Thoracic aorta (tissue), 2 donors: ENCODE results near the gene PWWP2B. TPM values are rescaled to one million over a fixed set of nuclear protein-coding genes. Genes with fewer than 3 reads are reported as not detected.

Source experiments
- ATAC-seq: fragments of 150-250 bp; one replicate; pipeline ENCODE4 v1.8.0; 2017; ENCODE audit warnings: low read depth; ENCODE audit not compliant: insufficient number of reproducible peaks, low FRiP score
- DNase-seq: peaks from one replicate; pipeline ENCODE4 v3.0.0-alpha.2; 2020; ENCODE audit warnings: low spot score
- H3K27ac ChIP-seq, 2 donors: fragments of 200-600 bp; sonication (generic); 1 replicate in 1 of 2; 2 replicates in 1 of 2; pipeline ENCODE4 v1.5.1; 2016; ENCODE audit warnings: mild to moderate bottlenecking in 2 of 2, moderate library complexity in 2 of 2
- H3K27me3 ChIP-seq: fragments of 200-600 bp; sonication (generic); replicated peaks from 2 replicates; pipeline ENCODE4 v1.6.0; 2016; ENCODE audit warnings: mild to moderate bottlenecking; ENCODE audit not compliant: insufficient read depth
- H3K36me3 ChIP-seq: fragments of 200-600 bp; sonication (generic); one replicate; pipeline ENCODE4 v1.5.1; 2016
- H3K4me1 ChIP-seq, 2 donors: fragments of 200-600 bp; sonication (generic); 1 replicate in 1 of 2; 2 replicates in 1 of 2; pipeline versions ENCODE4 v1.5.1 to v1.6.0; 2016; ENCODE audit warnings: low read depth in 2 of 2, mild to moderate bottlenecking in 1 of 2; ENCODE audit not compliant: control insufficient read depth in 1 of 2
- H3K4me3 ChIP-seq: fragments of 200-600 bp; sonication (generic); 2 replicates; pipeline ENCODE4 v1.5.1; 2016; ENCODE audit warnings: mild to moderate bottlenecking
- H3K9me3 ChIP-seq: fragments of 200-600 bp; sonication (generic); 2 replicates; pipeline ENCODE4 v1.5.1; 2016
- CTCF ChIP-seq: fragments of 200-600 bp; sonication (generic); IDR thresholded peaks from one replicate; pipeline ENCODE4 v1.5.1; 2019; ENCODE audit warnings: antibody characterized with exemption
- total RNA-seq, 2 donors: library from RNA; depleted of rRNA; stranded (reverse); fragments of >200 nt; gene quantifications; one replicate each; pipeline versions ENCODE4 v1.1.0 to v1.2.3, GENCODE V29; 2016

The PWWP2B gene
- total RNA-seq, 2 donors from 2014 or later = 5.3 to 7.8 TPM

GRCh38 chr10:132465889-132466519 is 69.0 kb downstream of the PWWP2B start:
- Histone ChIP-seq H3K4me3 (no peak overlapping the region), H3K9me3 (no peaks in the 10 kb centered on the region), H3K36me3 (no peaks in the 10 kb centered on the region), H3K27ac (peak overlapping the region; percentile 97 to 100), H3K27me3 (no peaks in the 10 kb centered on the region), H3K4me1 (peaks cover 32 to 52% of the 10 kb centered on the region in 2 donors)
- TF ChIP-seq CTCF = no peak
- ATAC-seq = no peak
- no peak for DNase-seq

- Histone ChIP-seq H3K4me3 (no peak overlapping the region), H3K36me3 (no peaks in the 10 kb centered on the region), H3K9me3 (peaks cover under 1% of the 10 kb centered on the region), H3K4me1 (peaks cover 32 to 52% of the 10 kb centered on the region in 2 donors), H3K27ac (peak overlapping the region; percentile 97 to 100), H3K27me3 (no peaks in the 10 kb centered on the region)
- no peak for DNase-seq
- no peak for ATAC-seq
- TF ChIP-seq CTCF = no peak
Observed at GRCh38 chr10:132466520-132467463, 69.8 kb downstream of the PWWP2B start.

Other genes with a start within 250 kb of the PWWP2B start
- gene DPYSL4, start 210.3 kb upstream of the PWWP2B start, total RNA-seq = under 1 TPM in 1 of 2 donors, not detected in 1; 0.28 TPM
- gene STK32C, start 89.2 kb upstream of the PWWP2B start, total RNA-seq = 1 to 10 TPM; 1.1 to 4.2 TPM
- 1 to 10 TPM; 3.2 to 8.9 TPM for gene LRRC27, start 65.0 kb upstream of the PWWP2B start, total RNA-seq
- 100 to 1,000 TPM; 120 to 142 TPM for gene INPP5A, start 140.6 kb downstream of the PWWP2B start, total RNA-seq